ENCODE results near the gene RIMBP2.

RIMBP2 gene

DNA sequence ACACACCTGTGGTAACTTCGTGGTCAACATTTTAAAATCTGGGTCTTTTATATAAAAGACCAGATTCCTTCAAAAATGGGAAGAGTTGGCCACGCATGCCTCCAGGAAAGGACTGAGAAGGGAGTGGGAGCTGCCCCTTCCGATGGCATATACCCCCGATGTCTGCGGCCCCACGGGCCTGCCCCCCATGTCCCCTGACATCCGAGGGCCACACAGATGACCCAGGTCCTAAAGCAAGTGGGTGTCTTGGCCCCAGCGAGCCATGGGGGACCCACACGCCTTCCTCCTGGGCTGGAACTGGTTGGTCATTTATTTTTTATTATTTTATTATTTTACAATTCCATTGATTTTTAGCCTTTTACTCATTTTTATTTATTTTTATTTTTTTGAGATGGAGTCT lies 235.9 kb downstream of the RIMBP2 start:
- TF ChIP-seq CTCF (IDR thresholded peaks at IDR 0.05; ENCODE audit: insufficient read depth, low read depth, low read length, missing control alignments) = no peak
- H3K4me3 ChIP-seq (ENCODE audit: low read length) = no peak overlapping the region

GRCh38 chr12:130479401-130480125 lies 236.5 kb downstream of the RIMBP2 start:
- H3K4me3 ChIP-seq (ENCODE audit: low read length) = no peak overlapping the region
- no peak for TF ChIP-seq CTCF (IDR thresholded peaks at IDR 0.05; ENCODE audit: insufficient read depth, low read depth, low read length, missing control alignments)
- no peak for DNase-seq (ENCODE audit: low read depth)

More for the DNA sequence above, 235.9 kb downstream of the RIMBP2 start:
- DNase-seq (ENCODE audit: low read depth) = no peak

DNA sequence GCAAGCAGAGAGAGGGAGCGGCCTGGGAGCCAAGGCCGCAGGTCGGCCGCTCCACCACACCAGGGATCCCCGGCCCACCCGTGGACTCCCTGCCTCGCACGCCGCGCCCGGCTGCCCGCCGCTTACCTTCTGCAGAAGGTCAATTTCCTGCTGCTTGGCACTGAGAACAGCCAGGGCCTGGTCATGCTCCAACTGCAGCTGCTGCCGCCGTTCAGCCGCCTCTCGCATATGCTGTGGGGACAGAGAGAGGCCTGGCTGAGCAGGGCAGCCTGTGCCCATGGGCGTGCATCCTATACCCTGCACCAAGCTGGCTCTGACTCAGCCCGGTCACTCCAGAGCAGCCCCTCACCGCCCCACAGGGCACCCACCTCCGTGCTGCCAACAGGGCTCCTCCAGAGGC lies 237.3 kb downstream of the RIMBP2 start:
- no peak for TF ChIP-seq CTCF (IDR thresholded peaks at IDR 0.05; ENCODE audit: insufficient read depth, low read depth, low read length, missing control alignments)
- H3K4me3 ChIP-seq (ENCODE audit: low read length) = no peak overlapping the region
- DNase-seq (ENCODE audit: low read depth) = no peak

DNA sequence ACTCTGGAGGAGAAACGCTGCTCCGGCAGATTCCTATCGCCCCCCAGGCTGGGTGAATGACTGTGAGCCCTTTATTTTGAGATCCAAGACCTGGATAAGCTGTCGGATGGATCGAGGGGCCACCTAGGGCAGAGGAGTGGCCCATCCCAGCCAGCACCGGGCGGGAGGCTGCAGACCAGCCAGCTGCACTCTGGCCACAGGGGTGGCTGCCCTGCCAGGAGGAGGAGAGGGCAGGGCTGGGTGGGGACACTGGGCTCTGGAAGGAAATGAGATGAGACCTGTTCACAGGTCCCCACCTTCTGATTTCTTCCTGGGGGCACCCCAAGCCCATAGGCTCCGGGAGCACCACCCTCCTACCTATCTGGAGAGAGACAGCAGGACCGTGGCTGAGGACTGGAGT lies 238.4 kb downstream of the RIMBP2 start:
- no peak overlapping the region for H3K4me3 ChIP-seq (ENCODE audit: low read length)
- no peak for TF ChIP-seq CTCF (IDR thresholded peaks at IDR 0.05; ENCODE audit: insufficient read depth, low read depth, low read length, missing control alignments)
- DNase-seq (ENCODE audit: low read depth) = no peak

GRCh38 chr12:130477266-130477665 lies 238.8 kb downstream of the RIMBP2 start:
- no peak for DNase-seq (ENCODE audit: low read depth)
- TF ChIP-seq CTCF (IDR thresholded peaks at IDR 0.05; ENCODE audit: insufficient read depth, low read depth, low read length, missing control alignments) = no peak

GRCh38 chr12:130476451-130477135 lies 239.5 kb downstream of the RIMBP2 start:
- no peak for TF ChIP-seq CTCF (IDR thresholded peaks at IDR 0.05; ENCODE audit: insufficient read depth, low read depth, low read length, missing control alignments)
- no peak overlapping the region for H3K4me3 ChIP-seq (ENCODE audit: low read length)
- no peak for DNase-seq (ENCODE audit: low read depth)

More at GRCh38 chr12:130477266-130477665, 238.8 kb downstream of the RIMBP2 start:
- no peak overlapping the region for H3K4me3 ChIP-seq (ENCODE audit: low read length)

Data from epithelial cell of esophagus (primary cell).